Progenitor cell of endocrine pancreas (in vitro differentiated cells): ENCODE results near the gene FAM53A. TPM values are rescaled to one million over a fixed set of nuclear protein-coding genes. Genes with fewer than 3 reads are reported as not detected.
A peak's percentile ranks its signal among the peaks of the same experiment; 100 is the strongest.

ENCODE experiments used
- DNase-seq: peaks from one replicate; pipeline ENCODE4 v3.0.0; 2021; ENCODE audit warnings: low spot score; ENCODE audit not compliant: unreplicated experiment
- H3K27ac Mint-ChIP-seq: 2 replicates; pipeline ENCODE4 v1.8.0; 2021; ENCODE audit warnings: mild to moderate bottlenecking, moderate library complexity, mixed read lengths
- H3K27me3 Mint-ChIP-seq: 2 replicates; pipeline ENCODE4 v1.8.0; 2021; ENCODE audit warnings: mixed read lengths
- H3K36me3 Mint-ChIP-seq: 2 replicates; pipeline ENCODE4 v1.8.0; 2022; ENCODE audit warnings: mixed read lengths; ENCODE audit not compliant: insufficient read depth
- H3K4me1 Mint-ChIP-seq: 2 replicates; pipeline ENCODE4 v1.8.0; 2021; ENCODE audit warnings: low read depth, mixed read lengths
- H3K4me3 Mint-ChIP-seq: 2 replicates; pipeline ENCODE4 v1.8.0; 2021; ENCODE audit warnings: low read depth, mild to moderate bottlenecking, moderate library complexity, mixed read lengths
- H3K9me3 Mint-ChIP-seq: 2 replicates; pipeline ENCODE4 v1.8.0; 2021; ENCODE audit warnings: low read depth, mixed read lengths
- total RNA-seq: library from RNA; stranded (reverse); gene quantifications from 2 replicates; pipeline ENCODE4 v1.2.1, GENCODE V29; 2021
- TF ChIP-seq, protein P1 (sequence below): fragments of 200-600 bp; sonication (generic); IDR thresholded peaks from one replicate; pipeline ENCODE4 v1.5.0; 2021; ENCODE audit warnings: antibody characterized with exemption, mild to moderate bottlenecking; ENCODE audit not compliant: unreplicated experiment

Gene FAM53A
- total RNA-seq, 1 donor from 2014 or later = 3.0 TPM

- peak; percentile 39 for DNase-seq
- Mint-ChIP-seq H3K4me1 (peaks cover 21% of the 10 kb centered on the region), H3K4me3 (peak overlapping the region; percentile 86), H3K27ac (peak overlapping the region; percentile 96), H3K27me3 (no peaks in the 10 kb centered on the region), H3K36me3 (peaks cover 2% of the 10 kb centered on the region), H3K9me3 (no peaks in the 10 kb centered on the region)
- TF ChIP-seq, protein P1, sequence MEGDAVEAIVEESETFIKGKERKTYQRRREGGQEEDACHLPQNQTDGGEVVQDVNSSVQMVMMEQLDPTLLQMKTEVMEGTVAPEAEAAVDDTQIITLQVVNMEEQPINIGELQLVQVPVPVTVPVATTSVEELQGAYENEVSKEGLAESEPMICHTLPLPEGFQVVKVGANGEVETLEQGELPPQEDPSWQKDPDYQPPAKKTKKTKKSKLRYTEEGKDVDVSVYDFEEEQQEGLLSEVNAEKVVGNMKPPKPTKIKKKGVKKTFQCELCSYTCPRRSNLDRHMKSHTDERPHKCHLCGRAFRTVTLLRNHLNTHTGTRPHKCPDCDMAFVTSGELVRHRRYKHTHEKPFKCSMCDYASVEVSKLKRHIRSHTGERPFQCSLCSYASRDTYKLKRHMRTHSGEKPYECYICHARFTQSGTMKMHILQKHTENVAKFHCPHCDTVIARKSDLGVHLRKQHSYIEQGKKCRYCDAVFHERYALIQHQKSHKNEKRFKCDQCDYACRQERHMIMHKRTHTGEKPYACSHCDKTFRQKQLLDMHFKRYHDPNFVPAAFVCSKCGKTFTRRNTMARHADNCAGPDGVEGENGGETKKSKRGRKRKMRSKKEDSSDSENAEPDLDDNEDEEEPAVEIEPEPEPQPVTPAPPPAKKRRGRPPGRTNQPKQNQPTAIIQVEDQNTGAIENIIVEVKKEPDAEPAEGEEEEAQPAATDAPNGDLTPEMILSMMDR = no peak
These were observed 36.3 kb upstream of the FAM53A start for GRCh38 chr4:1720163-1720983.

GRCh38 chr4:1718095-1718850 is 34.2 kb upstream of the FAM53A start:
- Mint-ChIP-seq H3K4me1 (peaks cover 22% of the 10 kb centered on the region), H3K27me3 (no peaks in the 10 kb centered on the region), H3K9me3 (no peaks in the 10 kb centered on the region), H3K36me3 (no peaks in the 10 kb centered on the region), H3K27ac (peak overlapping the region; percentile 52), H3K4me3 (peak overlapping the region; percentile 86)
- DNase-seq = no peak
- TF ChIP-seq, protein P1 = no peak

GRCh38 chr4:1717129-1718094 is 33.3 kb upstream of the FAM53A start:
- no peak for DNase-seq

DNA sequence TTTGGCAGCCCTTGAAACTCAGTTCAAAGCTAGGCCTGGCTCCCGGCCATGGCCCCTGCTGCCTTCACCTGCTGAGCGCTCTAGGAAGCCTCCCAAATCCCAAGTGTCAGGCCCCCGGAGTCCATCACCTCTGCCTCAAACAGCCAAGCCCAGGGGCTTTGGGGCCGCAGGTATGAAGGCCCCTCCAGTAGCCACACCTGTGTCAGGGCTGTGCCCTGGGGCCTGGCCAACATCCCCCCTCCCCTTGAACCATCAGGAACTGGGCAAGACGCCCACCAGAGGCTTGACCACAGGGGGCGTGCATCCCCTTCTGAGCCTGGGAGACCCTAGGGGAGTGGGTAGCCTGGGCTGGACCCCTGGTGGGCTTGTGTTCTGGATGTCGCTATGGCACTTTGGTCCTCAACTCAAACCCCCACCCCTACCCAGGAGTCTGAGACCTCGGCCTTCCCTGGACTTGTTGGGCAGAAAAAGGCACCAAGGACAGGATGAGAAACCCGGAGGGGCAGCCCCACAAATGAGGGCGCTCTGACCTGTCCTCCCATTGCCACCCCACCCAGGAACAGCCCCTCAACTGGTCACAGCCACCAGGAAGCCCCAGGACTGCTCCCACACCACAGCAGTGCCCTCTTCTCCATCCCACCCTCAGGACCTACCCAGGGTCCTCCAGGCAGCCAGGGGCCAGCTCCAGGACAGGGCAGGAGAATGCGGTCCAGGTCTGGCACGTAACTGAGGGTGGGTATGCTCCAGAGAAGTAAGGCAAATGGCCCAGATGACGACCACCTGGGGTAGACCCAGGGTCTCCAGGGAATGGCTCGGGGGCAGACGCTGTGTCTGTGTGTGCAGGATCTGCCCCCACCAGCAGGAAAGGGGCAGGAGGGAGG is 32.2 kb upstream of the FAM53A start:
- Mint-ChIP-seq H3K9me3 (no peaks in the 10 kb centered on the region), H3K27me3 (no peaks in the 10 kb centered on the region), H3K4me1 (peaks cover 15% of the 10 kb centered on the region), H3K4me3 (no peak overlapping the region), H3K36me3 (peaks cover under 1% of the 10 kb centered on the region), H3K27ac (no peak overlapping the region)
- TF ChIP-seq, protein P1 = no peak
- no peak for DNase-seq

More at GRCh38 chr4:1717129-1718094, 33.3 kb upstream of the FAM53A start:
- peaks cover 19% of the 10 kb centered on the region for H3K4me1 Mint-ChIP-seq
- TF ChIP-seq, protein P1 = no peak
- H3K27me3 Mint-ChIP-seq = no peaks in the 10 kb centered on the region
- no peak overlapping the region for H3K4me3 Mint-ChIP-seq
- H3K27ac Mint-ChIP-seq = no peak overlapping the region
- H3K9me3 Mint-ChIP-seq = no peaks in the 10 kb centered on the region
- no peaks in the 10 kb centered on the region for H3K36me3 Mint-ChIP-seq
